ENCODE data around the gene CSMD2.

The CSMD2 gene

GRCh38 chr1:33848205-33848937 lies 316.7 kb downstream of the CSMD2 start:
- DNase-seq, result no peak

GRCh38 chr1:33846861-33847260 lies 318.2 kb downstream of the CSMD2 start:
- DNase-seq, result no peak

- DNase-seq, result no peak
These were observed 320.9 kb downstream of the CSMD2 start for GRCh38 chr1:33844166-33844565.

- DNase-seq, result no peak
These were observed 322.7 kb downstream of the CSMD2 start for GRCh38 chr1:33842348-33842747.

- no peak for DNase-seq
These were observed 323.5 kb downstream of the CSMD2 start for GRCh38 chr1:33841494-33841893.

GRCh38 chr1:33837635-33838034 lies 327.4 kb downstream of the CSMD2 start:
- no peak for DNase-seq

GRCh38 chr1:33836911-33837310 lies 328.1 kb downstream of the CSMD2 start:
- DNase-seq, result no peak

- DNase-seq, result no peak
These were observed 336.4 kb downstream of the CSMD2 start for GRCh38 chr1:33828654-33829053.

GRCh38 chr1:33828059-33828458 lies 337.0 kb downstream of the CSMD2 start:
- DNase-seq, result no peak

- no peak for DNase-seq
These were observed 338.3 kb downstream of the CSMD2 start for GRCh38 chr1:33826711-33827110.

- no peak for DNase-seq
These were observed 338.7 kb downstream of the CSMD2 start for GRCh38 chr1:33826311-33826710.

GRCh38 chr1:33825506-33825905 lies 339.5 kb downstream of the CSMD2 start:
- DNase-seq, result no peak

- no peak for DNase-seq
These were observed 340.1 kb downstream of the CSMD2 start for GRCh38 chr1:33824971-33825370.

GRCh38 chr1:33824321-33824720 lies 340.7 kb downstream of the CSMD2 start:
- no peak for DNase-seq

GRCh38 chr1:33823830-33824229 lies 341.2 kb downstream of the CSMD2 start:
- no peak for DNase-seq

GRCh38 chr1:33823401-33823800 lies 341.6 kb downstream of the CSMD2 start:
- DNase-seq, result no peak

GRCh38 chr1:33822396-33822795 lies 342.6 kb downstream of the CSMD2 start:
- DNase-seq, result no peak

- DNase-seq, result no peak
These were observed 343.7 kb downstream of the CSMD2 start for GRCh38 chr1:33821291-33821690.

GRCh38 chr1:33820804-33821203 lies 344.2 kb downstream of the CSMD2 start:
- no peak for DNase-seq

GRCh38 chr1:33819913-33820311 lies 345.1 kb downstream of the CSMD2 start:
- no peak for DNase-seq

- no peak for DNase-seq
These were observed 345.6 kb downstream of the CSMD2 start for GRCh38 chr1:33819290-33819912.

GRCh38 chr1:33818071-33818470 lies 347.0 kb downstream of the CSMD2 start:
- DNase-seq, result no peak

GRCh38 chr1:33815061-33815460 lies 350.0 kb downstream of the CSMD2 start:
- no peak for DNase-seq

- DNase-seq, result no peak
These were observed 350.9 kb downstream of the CSMD2 start for GRCh38 chr1:33814166-33814565.

- DNase-seq, result no peak
These were observed 354.5 kb downstream of the CSMD2 start for GRCh38 chr1:33810571-33810970.
